IMR-90 (cell line): ENCODE results near the gene PLEKHF1. TPM values are rescaled to one million over a fixed set of nuclear protein-coding genes. Genes with fewer than 3 reads are reported as not detected.

Source experiments
- ATAC-seq: fragments of 200-7000 bp; cut with Tn5 transposase; 2 replicates; pipeline ENCODE4 v1.9.1; 2020; ENCODE audit warnings: low read depth, mild to moderate bottlenecking, moderate library complexity
- BruUV-seq: library from RNA; stranded (reverse); fragments of 400-500 nt; replicated peaks from 2 replicates; lab custom pipeline; 2021; lab: Mats Ljungman, UMichigan
- CTCF ChIA-PET: fragments of 300-600 bp; formaldehyde crosslinking; extraction: SDS; loops from one replicate; lab custom pipeline; 2021; ENCODE audit warnings: antibody characterized with exemption; lab: Yijun Ruan, JAX
- POLR2A ChIA-PET: fragments of 300-600 bp; sonication (Branson Sonifier 250); formaldehyde crosslinking; loops from one replicate; lab custom pipeline; 2022; ENCODE audit warnings: antibody characterized with exemption; ENCODE audit not compliant: unreplicated experiment; lab: Charles Lee
- DNase-seq: peaks from one replicate; pipeline ENCODE4 v3.0.0; 2013
- H2AFZ ChIP-seq: replicated peaks from 2 replicates; pipeline ENCODE3; 2013; ENCODE audit warnings: low read length, mild to moderate bottlenecking; ENCODE audit not compliant: poor library complexity
- H2AK5ac ChIP-seq: 2 replicates; pipeline ENCODE4 v1.6.1; 2013; ENCODE audit warnings: low read depth, low read length, inconsistent platforms
- H2AK9ac ChIP-seq: replicated peaks from 2 replicates; pipeline ENCODE3; 2013; ENCODE audit warnings: mild to moderate bottlenecking, low read depth, low read length, moderate library complexity; ENCODE audit not compliant: poor library complexity
- H2BK120ac ChIP-seq: 2 replicates; pipeline ENCODE4 v1.6.1; 2013; ENCODE audit warnings: low read depth, low read length, inconsistent platforms
- H2BK15ac ChIP-seq: 3 replicates; pipeline ENCODE4 v1.6.1; 2013; ENCODE audit warnings: low read depth, low read length, inconsistent platforms
- H2BK20ac ChIP-seq: 2 replicates; pipeline ENCODE4 v1.6.1; 2013; ENCODE audit warnings: low read depth, mild to moderate bottlenecking, inconsistent platforms, low read length, moderate library complexity
- H2BK5ac ChIP-seq: 2 replicates; pipeline ENCODE4 v1.6.1; 2013; ENCODE audit warnings: mild to moderate bottlenecking, low read depth, low read length, inconsistent platforms; ENCODE audit not compliant: poor library complexity, severe bottlenecking
- H3K14ac ChIP-seq: replicated peaks from 2 replicates; pipeline ENCODE4 v1.6.1; 2013; ENCODE audit warnings: low read depth, low read length, inconsistent platforms
- H3K18ac ChIP-seq: 2 replicates; pipeline ENCODE4 v1.6.1; 2013; ENCODE audit warnings: low read depth, low read length, control low read depth
- H3K23ac ChIP-seq: 2 replicates; pipeline ENCODE4 v1.6.1; 2013; ENCODE audit warnings: low read depth, low read length, inconsistent platforms
- H3K27ac ChIP-seq: 2 replicates; pipeline ENCODE4 v1.5.1; 2013; ENCODE audit warnings: mild to moderate bottlenecking, control low read depth, low read length; ENCODE audit not compliant: insufficient read depth
- H3K27me3 ChIP-seq: 2 replicates; pipeline ENCODE4 v1.6.1; 2013; ENCODE audit warnings: low read length; ENCODE audit not compliant: control insufficient read depth, insufficient read depth
- H3K36me3 ChIP-seq: 2 replicates; pipeline ENCODE4 v1.6.1; 2013; ENCODE audit warnings: low read length, mixed read lengths; ENCODE audit not compliant: control insufficient read depth, insufficient read depth
- H3K4ac ChIP-seq: 2 replicates; pipeline ENCODE4 v1.6.1; 2013; ENCODE audit warnings: low read depth, low read length, inconsistent platforms
- H3K4me1 ChIP-seq: 2 replicates; pipeline ENCODE4 v1.6.1; 2013; ENCODE audit warnings: low read length, mixed read lengths; ENCODE audit not compliant: control insufficient read depth, insufficient read depth
- H3K4me2 ChIP-seq: 2 replicates; pipeline ENCODE4 v1.6.1; 2013; ENCODE audit warnings: low read depth, mild to moderate bottlenecking, control low read depth, low read length, moderate library complexity
- H3K4me3 ChIP-seq: 2 replicates; pipeline ENCODE4 v1.5.1; 2013; ENCODE audit warnings: low read depth, mild to moderate bottlenecking, control low read depth, low read length, moderate library complexity; ENCODE audit not compliant: insufficient read depth
- H3K56ac ChIP-seq: 2 replicates; pipeline ENCODE4 v1.6.1; 2013; ENCODE audit warnings: low read length, inconsistent platforms; ENCODE audit not compliant: insufficient read depth; ENCODE audit errors: extremely low read depth
- H3K79me1 ChIP-seq, 2 experiments: 2 replicates each; pipeline ENCODE4 v1.6.1; 2013; ENCODE audit warnings: low read length in 2 of 2, inconsistent platforms in 1 of 2, low read depth in 1 of 2
- H3K9ac ChIP-seq: 2 replicates; pipeline ENCODE4 v1.6.1; 2013; ENCODE audit warnings: low read depth, low read length, control low read depth
- H3K9me1 ChIP-seq: 2 replicates; pipeline ENCODE4 v1.6.1; 2013; ENCODE audit warnings: low read length, inconsistent platforms; ENCODE audit not compliant: insufficient read depth
- H3K9me3 ChIP-seq: 2 replicates; pipeline ENCODE4 v1.6.1; 2013; ENCODE audit warnings: low read length; ENCODE audit not compliant: control insufficient read depth, insufficient read depth
- H4K20me1 ChIP-seq: 2 replicates; pipeline ENCODE4 v1.6.1; 2013; ENCODE audit warnings: low read length, inconsistent platforms; ENCODE audit not compliant: insufficient read depth
- H4K5ac ChIP-seq: 2 replicates; pipeline ENCODE4 v1.6.1; 2013; ENCODE audit warnings: mild to moderate bottlenecking, low read depth, low read length, control low read depth
- H4K8ac ChIP-seq, 2 experiments: 2 replicates each; pipeline ENCODE4 v1.6.1; 2013; ENCODE audit warnings: low read depth in 2 of 2, low read length in 2 of 2, control low read depth in 1 of 2, inconsistent platforms in 1 of 2
- H4K91ac ChIP-seq: 2 replicates; pipeline ENCODE4 v1.6.1; 2013; ENCODE audit warnings: low read depth, low read length, inconsistent platforms; ENCODE audit not compliant: insufficient read depth
- FOS ChIP-seq: fragments of 150-350 bp; IDR thresholded peaks from 2 replicates; pipeline ENCODE4 v1.6.1; 2016; ENCODE audit warnings: low read depth, low read length
- MAFK ChIP-seq: IDR thresholded peaks from 2 replicates; pipeline ENCODE4 v1.6.1; 2012; ENCODE audit warnings: low read depth, low read length, improper control_type of control experiment
- MAZ ChIP-seq: IDR thresholded peaks from 2 replicates; pipeline ENCODE4 v1.6.1; 2012; ENCODE audit warnings: low read depth, mild to moderate bottlenecking, low read length, improper control_type of control experiment, moderate library complexity, borderline replicate concordance
- MXI1 ChIP-seq: IDR thresholded peaks from 2 replicates; pipeline ENCODE4 v1.6.1; 2012; ENCODE audit warnings: low read depth, mild to moderate bottlenecking, low read length, moderate library complexity, borderline replicate concordance
- whole genome bisulfite sequencing, 2 experiments: methylation state at CpG; one replicate each; pipeline versions ENCODE4 v1.1.5 to v1.1.7; 2013; ENCODE audit warnings: missing lambda C conversion rate in 2 of 2; ENCODE audit not compliant: insufficient read length in 1 of 2; ENCODE audit errors: extremely low coverage in 2 of 2; 5-methylcytosine and 5-hydroxymethylcytosine counted together
- dilution Hi-C: fragments of 300-500 bp; cut with HindIII; formaldehyde crosslinking; loops from one replicate; pipeline ENCODE4 v1.14.3; 2018; ENCODE audit warnings: low sequenced_read_pairs; ENCODE audit not compliant: unreplicated experiment
- in situ Hi-C: fragments of 300-500 bp; cut with MboI; formaldehyde crosslinking; loops from 3 replicates; pipeline ENCODE4 v1.14.3; 2019; ENCODE audit warnings: low sequenced_read_pairs, inconsistent platforms, mixed read lengths
- intact Hi-C: fragments of 100-400 bp; cut with micrococcal nuclease; formaldehyde crosslinking; loops from 2 replicates; pipeline ENCODE4 v1.10.0; 2022
- polyA plus RNA-seq, 3 experiments: library from polyadenylated mRNA; depleted of rRNA; stranded (reverse); fragments of >200 nt; gene quantifications; 2 replicates each; pipeline ENCODE4 v1.2.3, GENCODE V29; 2012; ENCODE audit warnings: low replicate concordance in 1 of 3
- total RNA-seq: library from RNA; depleted of rRNA; stranded (reverse); fragments of >200 nt; gene quantifications from 2 replicates; pipeline ENCODE4 v1.2.3, GENCODE V29; 2012
- TF ChIP-seq, protein P1 (sequence below): fragments of 150-350 bp; IDR thresholded peaks from 2 replicates; pipeline ENCODE4 v1.6.1; 2017; ENCODE audit warnings: mild to moderate bottlenecking, antibody characterized with exemption, low read length, low read depth

PLEKHF1 gene
- total and polyA plus RNA-seq, 2 of the 4 experiments (the other 2 are of a cell fraction): 5.0 to 6.6 TPM

GRCh38 chr19:29667901-29668341, 2.7 kb downstream of the PLEKHF1 start:
- Histone ChIP-seq H4K5ac (no peak overlapping the region), H3K56ac (no peak overlapping the region), H2BK20ac (no peak overlapping the region), H2AFZ (no peak overlapping the region), H3K79me1 (peaks cover 22 to 73% of the 10 kb centered on the region in 2 experiments), H3K9me1 (peaks cover 22% of the 10 kb centered on the region), H3K23ac (no peak overlapping the region), H2AK5ac (0 out of 2 replicates have a peak overlapping the region, but pooled peaks have one; percentile 7), H3K4me3 (no peak overlapping the region), H3K4me1 (peaks cover 25% of the 10 kb centered on the region), H2BK15ac (no peak overlapping the region), H3K4me2 (no peak overlapping the region), H3K27ac (no peak overlapping the region), H3K14ac (no peak overlapping the region), H3K27me3 (no peaks in the 10 kb centered on the region), H2BK5ac (no peak overlapping the region), H4K8ac (no peak overlapping the region), H2BK120ac (no peak overlapping the region), H4K20me1 (peaks cover 37% of the 10 kb centered on the region), H2AK9ac (no peak overlapping the region), H3K4ac (no peak overlapping the region), H4K91ac (no peak overlapping the region), H3K36me3 (peaks cover 2% of the 10 kb centered on the region; the same call in 1 of the 2 replicates), H3K9me3 (no peaks in the 10 kb centered on the region), H3K9ac (no peak overlapping the region), H3K18ac (no peak overlapping the region)
- ATAC-seq (no peak), DNase-seq (no peak)
- dilution Hi-C loops: no loop called here
- ChIA-PET CTCF (interaction anchor here (1.6 kb wide), 1 partner anchor 58 kb away, joined by 4 read pairs; no protein-coding TSS in a partner anchor), POLR2A (interaction anchor here (0.5 kb wide), 1 partner anchor 183 kb away, joined by 6 read pairs; no protein-coding TSS in a partner anchor)
- TF ChIP-seq FOS (no peak), MAZ (no peak), MAFK (no peak), MXI1 (no peak)
- TF ChIP-seq, protein P1, sequence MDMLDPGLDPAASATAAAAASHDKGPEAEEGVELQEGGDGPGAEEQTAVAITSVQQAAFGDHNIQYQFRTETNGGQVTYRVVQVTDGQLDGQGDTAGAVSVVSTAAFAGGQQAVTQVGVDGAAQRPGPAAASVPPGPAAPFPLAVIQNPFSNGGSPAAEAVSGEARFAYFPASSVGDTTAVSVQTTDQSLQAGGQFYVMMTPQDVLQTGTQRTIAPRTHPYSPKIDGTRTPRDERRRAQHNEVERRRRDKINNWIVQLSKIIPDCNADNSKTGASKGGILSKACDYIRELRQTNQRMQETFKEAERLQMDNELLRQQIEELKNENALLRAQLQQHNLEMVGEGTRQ: no peak
- BruUV-seq: no TSS peak
- intact Hi-C loops: loop anchor here (2.0 kb wide), 1 partner anchor 19 kb away; no protein-coding TSS in a partner anchor
- in situ Hi-C loops: no loop called here
- WGBS, 2 experiments: no CpG with 5 or more reads among the region's 7 CpGs
